Stomach (tissue), 9 donors: ENCODE measurements around the gene PDLIM5. TPM values are rescaled to one million over a fixed set of nuclear protein-coding genes. Genes with fewer than 3 reads are reported as not detected.

ENCODE experiments used
- DNase-seq, 2 donors: peaks; one replicate each; pipeline versions ENCODE4 v3.0.0 to v3.0.0-alpha.2; 2013 to 2019
- H3K27ac ChIP-seq, 5 donors: fragments of 200-600 bp in 4 of 5; sonication (generic) in 4 of 5; one replicate each; pipeline ENCODE4 v1.5.1; 2013 to 2019; ENCODE audit warnings: mild to moderate bottlenecking in 1 of 5, moderate library complexity in 1 of 5
- H3K27me3 ChIP-seq, 3 donors: fragments of 200-600 bp; sonication (generic); one replicate each; pipeline ENCODE4 v1.5.1; 2017 to 2019; ENCODE audit warnings: mixed run types in 1 of 3
- H3K36me3 ChIP-seq, 4 donors: fragments of 200-600 bp; sonication (generic); 1 replicate in 3 of 4; 2 replicates in 1 of 4; pipeline ENCODE4 v1.5.1; 2016 to 2019
- H3K4me1 ChIP-seq, 4 donors: fragments of 200-600 bp; sonication (generic); one replicate each; pipeline ENCODE4 v1.5.1; 2016 to 2019
- H3K4me3 ChIP-seq, 4 donors: fragments of 200-600 bp; sonication (generic) in 3 of 4; one replicate each; pipeline ENCODE4 v1.5.1; 2016 to 2019; ENCODE audit warnings: mild to moderate bottlenecking in 1 of 4
- H3K9me3 ChIP-seq, 4 donors: fragments of 200-600 bp; sonication (generic); one replicate each; pipeline ENCODE4 v1.5.1; 2016 to 2019
- EP300 ChIP-seq: sonication (generic); formaldehyde crosslinking; IDR thresholded peaks from one replicate; pipeline ENCODE4 v1.6.1; 2017; ENCODE audit warnings: antibody characterized with exemption
- POLR2A ChIP-seq, 4 donors: fragments of 450-650 bp; IDR thresholded peaks; one replicate each; pipeline ENCODE4 v1.6.1; 2016; ENCODE audit warnings: antibody characterized with exemption in 4 of 4, control low read depth in 2 of 4, mild to moderate bottlenecking in 1 of 4, moderate library complexity in 1 of 4
- POLR2AphosphoS5 ChIP-seq, 3 donors: sonication (generic); formaldehyde crosslinking; IDR thresholded peaks; one replicate each; pipeline ENCODE4 v1.6.1; 2016; ENCODE audit warnings: antibody characterized with exemption in 3 of 3
- WGBS, 5 donors: extraction: QIAGEN DNeasy Blood & Tissue Kit in 3 of 5; methylation state at CpG; one replicate each; pipeline versions ENCODE4 v1.1.5 to v1.1.7; 2013 to 2018; 5-methylcytosine and 5-hydroxymethylcytosine counted together
- intact Hi-C: fragments of 100-400 bp; cut with DNase I; formaldehyde crosslinking; loops from one replicate; pipeline ENCODE4 v1.15.1; 2023; ENCODE audit warnings: low total_unique reads
- polyA plus RNA-seq, 3 donors: library from polyadenylated mRNA; stranded (reverse); fragments of 200-250 nt; gene quantifications; one replicate each; pipeline ENCODE4 v1.2.3, GENCODE V29; 2013
- total RNA-seq, 5 donors: library from RNA; depleted of rRNA; stranded (reverse); fragments of >200 nt; gene quantifications; one replicate each; pipeline versions ENCODE4 v1.1.0 to v1.2.3, GENCODE V29; 2014 to 2016
- TF ChIP-seq, protein P1 (sequence below), 7 experiments: fragments of 450-650 bp in 4 of 7; fragments of 200-600 bp in 3 of 7; sonication (generic) in 3 of 7; IDR thresholded peaks; one replicate each; pipeline ENCODE4 v1.5.1; 2016 to 2019; ENCODE audit warnings: antibody characterized with exemption in 7 of 7, control low read depth in 2 of 7, mild to moderate bottlenecking in 1 of 7
- donor health status: healthy with polysubstance abuse.
- donor health status: Bipolar disorder and iron deficiency.
- donor health status: healthy.

Gene PDLIM5
- total and polyA plus RNA-seq, 8 donors = 23.7 to 311 (median 40.3) TPM

DNA sequence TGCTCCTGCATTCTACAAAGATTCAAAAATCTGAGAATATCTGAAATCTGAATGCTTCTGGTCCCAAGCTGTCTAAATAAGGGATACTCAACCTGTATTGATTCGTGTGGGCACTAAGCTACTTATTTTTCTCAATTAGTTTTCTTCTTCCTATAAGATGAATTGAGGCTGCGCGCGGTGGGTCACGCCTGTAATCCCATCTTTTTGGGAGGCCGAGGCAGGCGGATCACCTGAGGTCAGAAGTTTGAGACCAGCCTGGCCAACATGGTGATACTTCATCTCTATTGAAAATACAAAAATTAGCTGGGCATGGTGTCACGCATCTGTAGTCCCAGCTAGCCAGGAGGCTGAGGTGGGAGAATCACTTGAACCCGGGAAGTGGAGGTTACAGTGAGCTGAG is 122.3 kb downstream of the PDLIM5 start:
- Histone ChIP-seq H3K27ac (no peak overlapping the region), H3K27me3 (no peaks in the 10 kb centered on the region), H3K4me1 (peaks cover 4 to 55% (median 17%) of the 10 kb centered on the region in 4 donors), H3K36me3 (peaks cover 0 to 11% (median 10%) of the 10 kb centered on the region in 4 donors), H3K4me3 (no peak overlapping the region), H3K9me3 (no peaks in the 10 kb centered on the region)
- no peak for TF ChIP-seq POLR2A (IDR thresholded peaks at IDR 0.05)
- TF ChIP-seq, protein P1, sequence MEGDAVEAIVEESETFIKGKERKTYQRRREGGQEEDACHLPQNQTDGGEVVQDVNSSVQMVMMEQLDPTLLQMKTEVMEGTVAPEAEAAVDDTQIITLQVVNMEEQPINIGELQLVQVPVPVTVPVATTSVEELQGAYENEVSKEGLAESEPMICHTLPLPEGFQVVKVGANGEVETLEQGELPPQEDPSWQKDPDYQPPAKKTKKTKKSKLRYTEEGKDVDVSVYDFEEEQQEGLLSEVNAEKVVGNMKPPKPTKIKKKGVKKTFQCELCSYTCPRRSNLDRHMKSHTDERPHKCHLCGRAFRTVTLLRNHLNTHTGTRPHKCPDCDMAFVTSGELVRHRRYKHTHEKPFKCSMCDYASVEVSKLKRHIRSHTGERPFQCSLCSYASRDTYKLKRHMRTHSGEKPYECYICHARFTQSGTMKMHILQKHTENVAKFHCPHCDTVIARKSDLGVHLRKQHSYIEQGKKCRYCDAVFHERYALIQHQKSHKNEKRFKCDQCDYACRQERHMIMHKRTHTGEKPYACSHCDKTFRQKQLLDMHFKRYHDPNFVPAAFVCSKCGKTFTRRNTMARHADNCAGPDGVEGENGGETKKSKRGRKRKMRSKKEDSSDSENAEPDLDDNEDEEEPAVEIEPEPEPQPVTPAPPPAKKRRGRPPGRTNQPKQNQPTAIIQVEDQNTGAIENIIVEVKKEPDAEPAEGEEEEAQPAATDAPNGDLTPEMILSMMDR (IDR thresholded peaks at IDR 0.05) = no peak
- no peak for TF ChIP-seq EP300
- no peak for TF ChIP-seq POLR2AphosphoS5 (IDR thresholded peaks at IDR 0.05)
- 87 to 94% (median 88%) methylated on average over 9 of the region's 9 CpGs for WGBS, 5 donors
- intact Hi-C loops = no loop called here
- DNase-seq = no peak

- H3K9me3 ChIP-seq = no peaks in the 10 kb centered on the region
- TF ChIP-seq EP300 = no peak
- H3K4me1 ChIP-seq = peaks cover 4 to 55% (median 17%) of the 10 kb centered on the region in 4 donors
- no peak for DNase-seq
- 64 to 82% (median 66%) methylated on average over 3 of the region's 3 CpGs for WGBS, 5 donors
- H3K27ac ChIP-seq = no peak overlapping the region
- intact Hi-C loops = no loop called here
- H3K27me3 ChIP-seq = no peaks in the 10 kb centered on the region
- peaks cover 0 to 11% (median 10%) of the 10 kb centered on the region in 4 donors for H3K36me3 ChIP-seq
- no peak overlapping the region for H3K4me3 ChIP-seq
These were observed 122.9 kb downstream of the PDLIM5 start for GRCh38 chr4:94574616-94575015.

- TF ChIP-seq, protein P1 (IDR thresholded peaks at IDR 0.05) = no peak
- TF ChIP-seq POLR2A (IDR thresholded peaks at IDR 0.05) = no peak
- no peak for TF ChIP-seq POLR2AphosphoS5 (IDR thresholded peaks at IDR 0.05)
- TF ChIP-seq EP300 = no peak
- no peak for DNase-seq
- WGBS, 5 donors = 89 to 94% (median 92%) methylated on average over 10 of the region's 10 CpGs
- H3K27me3 ChIP-seq = no peaks in the 10 kb centered on the region
- H3K4me3 ChIP-seq = no peak overlapping the region
- H3K9me3 ChIP-seq = no peaks in the 10 kb centered on the region
- no peak overlapping the region for H3K27ac ChIP-seq
- intact Hi-C loops = no loop called here
- peaks cover 0 to 11% (median 10%) of the 10 kb centered on the region in 4 donors for H3K36me3 ChIP-seq
- H3K4me1 ChIP-seq = peaks cover 4 to 51% (median 17%) of the 10 kb centered on the region in 4 donors
These were observed 123.9 kb downstream of the PDLIM5 start for GRCh38 chr4:94575652-94576051.

- intact Hi-C loops = no loop called here
- H3K27me3 ChIP-seq = no peaks in the 10 kb centered on the region
- 62 to 85% (median 70%) methylated on average over 3 of the region's 3 CpGs for WGBS, 5 donors
- no peak for TF ChIP-seq POLR2AphosphoS5 (IDR thresholded peaks at IDR 0.05)
- no peak for DNase-seq
- peaks cover 4 to 51% (median 17%) of the 10 kb centered on the region in 4 donors for H3K4me1 ChIP-seq
- no peaks in the 10 kb centered on the region for H3K9me3 ChIP-seq
- no peak overlapping the region for H3K4me3 ChIP-seq
- H3K27ac ChIP-seq = no peak overlapping the region
- H3K36me3 ChIP-seq = peaks cover 0 to 11% (median 10%) of the 10 kb centered on the region in 4 donors
These were observed 124.5 kb downstream of the PDLIM5 start for GRCh38 chr4:94576210-94576609.

GRCh38 chr4:94577136-94577535 is 125.4 kb downstream of the PDLIM5 start:
- Histone ChIP-seq H3K27ac (no peak overlapping the region), H3K36me3 (peaks cover 0 to 11% (median 10%) of the 10 kb centered on the region in 4 donors), H3K4me1 (peaks cover 4 to 51% (median 17%) of the 10 kb centered on the region in 4 donors), H3K27me3 (no peaks in the 10 kb centered on the region), H3K9me3 (no peaks in the 10 kb centered on the region), H3K4me3 (no peak overlapping the region)
- TF ChIP-seq POLR2A (IDR thresholded peaks at IDR 0.05) (no peak), POLR2AphosphoS5 (IDR thresholded peaks at IDR 0.05) (no peak)
- DNase-seq = peak in 1 of 2 donors; percentile 80
- 15 to 40% (median 19%) methylated on average over 1 of the region's 1 CpG for WGBS, 5 donors
- intact Hi-C loops = no loop called here

DNA sequence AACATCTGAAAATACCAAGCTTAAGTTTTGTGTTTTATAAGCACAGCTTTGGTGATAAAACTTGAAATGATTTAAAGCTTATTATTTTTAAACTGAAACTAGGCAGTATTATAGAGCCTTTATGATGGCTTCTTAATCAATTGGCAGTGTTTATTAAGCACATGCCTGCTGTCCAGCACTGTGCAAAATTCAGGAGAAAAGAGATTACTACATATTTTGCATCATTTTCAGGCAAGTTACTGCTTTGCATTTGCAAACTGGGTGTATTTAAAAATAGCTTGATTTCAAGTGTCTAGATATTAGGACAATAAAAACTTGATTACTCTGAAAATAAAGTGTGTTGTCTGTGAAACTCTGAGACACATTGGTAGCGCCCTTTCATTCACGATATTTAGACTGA is 126.5 kb downstream of the PDLIM5 start:
- intact Hi-C loops = no loop called here
- WGBS, 5 donors = 78 to 86% (median 81%) methylated on average over 2 of the region's 2 CpGs
- no peaks in the 10 kb centered on the region for H3K27me3 ChIP-seq
- H3K9me3 ChIP-seq = no peaks in the 10 kb centered on the region
- no peak for DNase-seq
- peaks cover 4 to 46% (median 17%) of the 10 kb centered on the region in 4 donors for H3K4me1 ChIP-seq
- peaks cover 0 to 11% (median 10%) of the 10 kb centered on the region in 4 donors for H3K36me3 ChIP-seq
- TF ChIP-seq EP300 = no peak
- no peak for TF ChIP-seq POLR2AphosphoS5 (IDR thresholded peaks at IDR 0.05)
- no peak for TF ChIP-seq POLR2A (IDR thresholded peaks at IDR 0.05)
- TF ChIP-seq, protein P1 (IDR thresholded peaks at IDR 0.05) = no peak
- no peak overlapping the region for H3K4me3 ChIP-seq
- no peak overlapping the region for H3K27ac ChIP-seq
